ENCODE results near the gene MYLIP.
A peak's percentile ranks its signal among the peaks of the same experiment; 100 is the strongest.

Gene MYLIP

GRCh38 chr6:16106991-16107787, 21.7 kb upstream of the MYLIP start:
- DNase-seq (ENCODE audit: extremely low read depth in 1 of 2, low read depth in 1 of 2) = no peak

DNA sequence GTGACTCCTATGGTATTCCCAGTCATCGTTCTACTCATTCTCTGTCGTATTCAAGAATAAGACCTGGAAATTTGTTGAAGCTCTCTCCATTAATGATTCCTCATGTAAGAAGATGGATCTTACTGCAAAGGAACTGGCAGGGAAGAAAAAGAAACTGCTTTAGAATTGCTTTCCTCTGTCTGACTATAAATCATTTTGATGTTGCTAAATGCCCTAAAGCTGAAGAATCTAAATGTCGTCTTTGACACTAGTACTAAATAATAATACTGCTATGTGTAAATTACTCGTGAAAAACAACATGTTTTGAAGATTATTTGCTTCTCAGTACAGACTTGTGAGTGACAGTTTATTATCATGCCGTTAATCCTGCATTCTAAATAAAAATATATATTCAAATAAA, 20.5 kb upstream of the MYLIP start:
- DNase-seq (ENCODE audit: extremely low read depth in 1 of 2, low read depth in 1 of 2) = no peak

DNA sequence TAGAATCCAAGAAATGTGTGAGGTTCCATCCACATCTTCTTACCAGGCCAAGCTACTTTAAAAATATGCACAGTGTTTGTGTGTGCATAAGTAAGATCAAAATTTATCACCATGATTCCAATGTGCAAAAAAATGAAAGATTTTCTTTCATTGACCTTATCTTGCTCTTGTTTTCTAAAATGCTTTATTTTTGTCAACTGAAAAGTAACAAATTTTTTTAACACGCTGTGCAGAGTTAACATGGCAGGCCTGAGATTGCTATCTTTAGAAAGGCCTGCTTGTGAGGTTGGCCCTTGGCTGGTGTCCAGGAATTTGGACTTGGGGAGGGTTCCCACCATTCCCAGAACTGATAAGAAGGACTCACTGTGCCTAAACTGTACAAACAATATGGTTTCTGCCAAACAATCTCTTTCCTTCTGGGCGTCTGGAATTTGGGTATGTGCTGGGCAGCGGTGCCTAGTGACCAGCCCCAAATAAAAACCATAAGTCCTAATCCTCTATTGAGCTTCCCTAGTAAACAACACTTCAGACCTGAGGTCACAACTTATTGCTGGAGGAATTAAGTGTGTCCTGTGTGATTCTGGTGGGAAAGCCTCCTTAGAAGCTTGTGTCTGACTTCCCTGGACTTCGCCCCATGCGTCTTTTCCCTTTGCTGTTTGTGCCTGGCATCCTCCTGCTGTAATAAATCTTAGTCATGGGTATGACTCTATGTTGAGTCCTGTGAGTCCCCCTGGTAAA, 19.8 kb upstream of the MYLIP start:
- no peak for DNase-seq (ENCODE audit: extremely low read depth in 1 of 2, low read depth in 1 of 2)

GRCh38 chr6:16109659-16110305, 19.1 kb upstream of the MYLIP start:
- DNase-seq (ENCODE audit: extremely low read depth in 1 of 2, low read depth in 1 of 2) = no peak

GRCh38 chr6:16118825-16119224, 10.1 kb upstream of the MYLIP start:
- no peak for DNase-seq (ENCODE audit: extremely low read depth in 1 of 2, low read depth in 1 of 2)

DNA sequence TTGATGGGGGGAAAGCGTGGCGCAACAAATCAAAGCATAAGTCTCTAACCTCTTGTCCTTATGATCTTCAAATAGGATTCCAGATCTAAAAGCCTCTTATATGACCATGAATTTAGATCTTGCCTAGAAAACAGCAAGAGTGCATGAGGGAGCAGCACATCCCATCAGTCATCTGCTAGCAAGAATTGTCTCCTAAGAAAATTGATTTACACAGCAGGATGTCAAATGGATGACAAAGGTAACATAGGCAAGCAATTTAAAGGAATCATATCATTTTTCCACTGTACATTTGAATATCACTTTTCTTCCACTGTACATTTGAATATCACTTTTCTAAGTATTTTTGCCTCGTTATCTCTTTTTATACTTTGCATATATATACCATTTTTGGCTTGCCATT, 7.5 kb upstream of the MYLIP start:
- DNase-seq (ENCODE audit: extremely low read depth in 1 of 2, low read depth in 1 of 2) = no peak

GRCh38 chr6:16122197-16122596, 6.7 kb upstream of the MYLIP start:
- no peak for DNase-seq (ENCODE audit: extremely low read depth in 1 of 2, low read depth in 1 of 2)

DNA sequence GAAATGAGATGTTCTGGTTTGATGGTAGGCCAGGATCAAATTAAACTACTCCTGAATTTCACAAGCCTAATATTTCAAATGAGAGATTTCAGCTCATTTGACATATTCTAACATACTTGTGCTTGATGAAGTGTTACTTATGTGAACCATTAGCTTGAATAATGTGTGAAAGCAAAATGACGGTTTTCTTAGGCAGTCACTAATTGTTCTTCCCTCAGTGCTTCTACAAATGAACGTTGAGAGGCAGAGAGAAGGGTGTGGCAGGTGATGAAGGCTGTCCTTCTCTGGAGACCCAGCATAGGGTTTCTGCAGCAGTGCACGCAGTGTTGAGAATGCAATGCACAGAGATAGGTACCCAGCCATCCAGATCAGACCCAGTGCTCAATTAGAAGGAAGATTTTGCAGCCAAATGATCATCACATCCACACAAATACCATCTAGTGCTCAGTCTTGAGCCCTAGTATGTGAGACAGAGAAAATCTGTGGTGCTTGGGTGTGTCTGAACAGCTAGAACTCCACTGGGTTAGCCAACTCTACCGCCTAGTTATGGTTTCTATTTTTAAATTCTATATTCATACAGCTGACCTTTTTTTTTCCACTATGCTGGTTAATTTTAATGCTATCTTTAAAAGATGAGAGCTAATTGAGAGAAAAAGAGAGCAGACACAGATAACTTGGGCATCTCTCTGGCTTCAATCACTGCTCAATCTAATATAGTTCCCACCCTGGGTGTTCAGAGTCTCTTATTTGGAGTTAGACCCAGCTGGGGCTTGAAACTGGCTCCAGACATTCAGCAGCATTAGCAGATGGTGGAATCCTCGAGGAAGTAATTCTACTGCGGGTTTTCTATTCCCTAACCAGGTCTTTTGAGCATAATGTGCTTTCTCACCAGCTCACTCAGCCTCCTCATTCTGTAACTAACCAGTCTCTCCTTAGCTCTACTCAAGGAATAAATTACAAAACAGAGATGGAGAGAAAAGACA, 4.4 kb upstream of the MYLIP start:
- no peak for DNase-seq (ENCODE audit: extremely low read depth in 1 of 2, low read depth in 1 of 2)

GRCh38 chr6:16126056-16126455, 2.8 kb upstream of the MYLIP start:
- DNase-seq (ENCODE audit: extremely low read depth in 1 of 2, low read depth in 1 of 2) = no peak

DNA sequence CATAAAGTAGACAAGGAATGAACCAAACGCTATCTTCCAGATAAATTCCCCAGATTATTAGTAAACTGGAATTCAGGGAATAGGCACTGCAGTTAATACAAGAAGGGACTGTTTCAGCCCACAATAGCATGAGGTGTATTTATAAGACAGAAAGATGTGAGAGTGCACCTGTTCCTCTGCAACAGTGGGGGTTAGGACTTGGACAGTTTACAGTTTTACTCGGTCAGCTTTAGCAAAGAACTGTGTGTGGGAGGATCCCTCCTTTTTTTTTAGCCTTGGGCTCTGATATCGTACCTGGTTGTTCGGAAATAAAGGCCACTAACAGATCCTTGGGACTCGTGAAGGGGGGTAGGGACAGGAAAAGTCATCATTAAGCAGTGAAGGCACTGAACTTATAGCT, 2.0 kb upstream of the MYLIP start:
- DNase-seq (ENCODE audit: extremely low read depth in 1 of 2, low read depth in 1 of 2) = no peak

- no peak for DNase-seq (ENCODE audit: extremely low read depth in 1 of 2, low read depth in 1 of 2)
Measured at GRCh38 chr6:16127471-16127870, 1.4 kb upstream of the MYLIP start.

- no peak for DNase-seq (ENCODE audit: extremely low read depth in 1 of 2, low read depth in 1 of 2)
Measured at GRCh38 chr6:16129623-16130401, 926 bp downstream of the MYLIP start.

- no peak for DNase-seq (ENCODE audit: extremely low read depth in 1 of 2, low read depth in 1 of 2)
Measured at GRCh38 chr6:16130437-16130891, 1.6 kb downstream of the MYLIP start.

DNA sequence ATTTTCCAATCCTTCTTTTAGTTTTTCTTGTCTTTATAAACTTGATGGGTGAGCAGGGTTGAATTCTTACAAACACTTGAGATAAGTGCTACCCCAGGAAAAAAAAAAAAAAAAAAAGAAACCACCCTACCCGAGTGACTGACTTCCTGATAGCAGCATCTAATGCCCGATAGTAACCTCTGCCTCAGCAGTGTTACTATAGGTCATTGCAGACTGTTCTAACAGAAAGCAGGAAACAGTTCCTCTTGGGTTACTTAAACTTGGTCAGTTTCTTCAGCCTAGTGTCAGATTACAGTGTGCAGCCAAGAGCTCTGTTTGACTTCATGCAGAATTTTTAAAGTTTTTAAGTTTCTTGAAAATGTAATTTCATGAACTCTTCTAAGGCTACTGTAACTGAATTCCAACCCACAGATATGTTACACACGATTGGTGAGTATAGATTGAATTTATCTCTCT, 2.1 kb downstream of the MYLIP start:
- no peak for DNase-seq (ENCODE audit: extremely low read depth in 1 of 2, low read depth in 1 of 2)

DNA sequence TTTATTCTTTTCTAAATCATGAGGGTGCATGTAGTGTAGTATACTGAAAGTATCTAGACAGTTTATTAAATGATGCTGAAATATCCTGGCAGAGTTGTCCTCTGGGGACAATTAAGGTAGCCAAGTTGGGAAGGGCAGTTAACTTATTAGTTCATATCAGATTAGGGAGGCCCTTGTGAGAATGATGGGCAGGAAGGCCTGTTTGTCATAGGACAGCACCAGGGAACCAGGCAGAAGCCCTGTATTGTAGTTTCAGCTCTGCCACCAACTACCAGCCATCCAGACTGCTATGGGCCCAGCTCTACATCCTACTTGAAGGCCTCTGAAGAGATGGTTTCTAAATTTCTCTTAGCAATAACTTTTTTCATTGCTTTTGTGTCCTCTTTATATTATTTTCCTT, 4.0 kb downstream of the MYLIP start:
- no peak for DNase-seq (ENCODE audit: extremely low read depth in 1 of 2, low read depth in 1 of 2)

DNA sequence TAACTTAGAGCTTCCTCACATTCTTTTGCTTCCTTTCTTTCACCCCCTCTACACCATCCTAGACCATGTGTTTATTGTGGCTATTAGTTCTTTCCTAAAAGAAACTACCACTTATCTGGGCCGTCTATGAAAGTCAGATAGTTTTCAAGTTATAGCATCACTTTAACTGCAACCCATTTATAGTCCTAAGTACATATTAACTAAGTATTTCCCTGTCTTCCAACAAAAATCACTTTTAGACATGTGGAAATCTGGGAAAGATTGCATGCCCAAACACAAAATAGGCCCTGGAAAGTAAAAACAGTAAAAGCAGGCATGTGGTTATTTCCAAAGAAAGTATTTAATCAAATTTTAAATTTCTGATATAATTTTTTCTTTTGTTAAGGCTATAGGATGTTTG, 5.5 kb downstream of the MYLIP start:
- DNase-seq (ENCODE audit: extremely low read depth in 1 of 2, low read depth in 1 of 2) = no peak

GRCh38 chr6:16135066-16135465, 6.2 kb downstream of the MYLIP start:
- no peak for DNase-seq (ENCODE audit: extremely low read depth in 1 of 2, low read depth in 1 of 2)

DNA sequence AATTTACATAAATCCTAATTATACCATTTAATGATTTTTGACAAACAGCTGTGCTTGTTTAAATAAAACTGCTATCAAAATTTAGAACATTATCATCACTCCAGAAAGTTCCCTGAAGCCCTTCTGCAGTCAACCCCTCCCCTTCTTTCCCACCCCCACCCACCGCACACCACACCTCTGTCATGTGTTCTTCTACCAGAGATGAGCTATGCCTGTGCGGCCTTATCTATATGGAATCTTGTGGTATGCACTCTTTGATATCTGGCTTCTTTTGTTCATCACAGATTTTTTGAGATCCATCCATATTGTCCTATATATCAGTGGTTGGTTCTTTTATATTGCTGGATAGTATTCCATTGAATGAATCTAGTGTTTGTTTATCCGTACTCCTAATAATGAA, 7.2 kb downstream of the MYLIP start:
- DNase-seq (ENCODE audit: extremely low read depth in 1 of 2, low read depth in 1 of 2) = peak in 1 of 2 donors; percentile 30

DNA sequence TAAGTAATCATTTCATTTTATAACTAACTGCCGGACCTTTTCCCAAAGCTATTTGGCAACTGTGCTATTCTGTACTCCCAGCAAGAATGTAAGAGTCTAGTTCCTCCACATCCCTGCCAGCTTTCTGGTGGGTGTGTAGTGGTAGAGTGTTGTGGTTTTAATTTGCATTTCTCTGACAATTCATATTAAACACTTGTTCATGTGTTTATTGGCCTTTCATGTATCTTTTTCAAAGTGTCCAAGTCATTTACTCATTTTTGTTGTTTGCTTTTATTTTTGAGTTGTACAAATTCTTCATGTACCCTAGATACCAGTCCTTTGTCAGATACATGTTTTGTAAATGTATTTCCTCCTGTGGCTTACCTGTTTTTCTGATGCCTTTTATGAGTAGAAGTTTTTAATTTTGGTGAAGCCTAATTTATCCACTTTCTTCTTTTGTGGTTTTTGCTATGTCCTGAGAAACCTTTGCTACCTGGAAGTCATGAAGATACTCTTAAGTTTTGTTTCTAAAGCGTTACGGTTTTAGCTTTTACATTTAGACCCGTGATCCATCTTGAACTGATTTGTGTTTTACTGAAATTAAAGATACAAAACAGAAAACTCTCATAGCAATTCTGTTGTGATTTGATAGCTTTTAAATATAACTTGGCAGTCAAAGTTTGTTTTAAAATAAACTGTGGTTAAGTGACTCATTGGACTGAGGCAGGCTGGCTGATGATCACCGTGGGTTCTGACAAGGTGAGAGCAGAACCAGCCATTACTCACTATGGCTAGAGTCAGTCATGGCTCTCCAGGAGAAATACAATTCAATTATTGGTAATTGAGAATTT, 8.0 kb downstream of the MYLIP start:
- DNase-seq (ENCODE audit: extremely low read depth in 1 of 2, low read depth in 1 of 2) = peak in 1 of 2 donors; percentile 47

Measured in stimulated activated CD8-positive, alpha-beta memory T cell treated with anti-CD3 and anti-CD28 coated beads, Interleukin-7, amount 100 ng/mL, for 48 hours (primary cell).